Panc1 (cell line): Measurements from ENCODE around the gene AP3D1. TPM values are rescaled to one million over a fixed set of nuclear protein-coding genes. Genes with fewer than 3 reads are reported as not detected.

Experiments used
- ATAC-seq: fragments of 200-7000 bp; cut with Tn5 transposase; 2 replicates; pipeline ENCODE4 v1.9.1; 2020; ENCODE audit warnings: mild to moderate bottlenecking, moderate library complexity
- BruUV-seq: library from RNA; stranded (reverse); fragments of 400-500 nt; replicated peaks from 2 replicates; lab custom pipeline; 2021; lab: Mats Ljungman, UMichigan
- CTCF ChIA-PET: fragments of 300-600 bp; sonication (Branson Sonifier 250); formaldehyde crosslinking; loops from one replicate; lab custom pipeline; 2022; ENCODE audit warnings: antibody characterized with exemption; lab: Charles Lee
- POLR2A ChIA-PET: fragments of 300-600 bp; sonication (Branson Sonifier 250); formaldehyde crosslinking; loops from one replicate; lab custom pipeline; 2022; ENCODE audit warnings: antibody characterized with exemption; lab: Charles Lee
- DNase-seq: peaks from one replicate; pipeline ENCODE4 v3.0.0-alpha.2; 2010; ENCODE audit warnings: low read depth, low spot score
- H3K27ac ChIP-seq: 2 replicates; pipeline ENCODE4 v1.5.1; 2011; ENCODE audit warnings: mild to moderate bottlenecking, low read length, inconsistent platforms
- H3K27me3 ChIP-seq: fragments of 200-500 bp; sonication (Bioruptor generic); 2 replicates; pipeline ENCODE4 v1.6.0; 2014; ENCODE audit warnings: low read length, inconsistent platforms; ENCODE audit not compliant: control insufficient read depth, insufficient read depth
- H3K36me3 ChIP-seq: fragments of 200-500 bp; sonication (Bioruptor generic); 2 replicates; pipeline ENCODE4 v1.5.1; 2014; ENCODE audit warnings: inconsistent platforms, mild to moderate bottlenecking, low read length, moderate library complexity; ENCODE audit not compliant: control insufficient read depth, insufficient read depth
- H3K4me1 ChIP-seq: 2 replicates; pipeline ENCODE4 v1.5.1; 2011; ENCODE audit warnings: inconsistent platforms, mild to moderate bottlenecking, low read length, moderate library complexity; ENCODE audit not compliant: control insufficient read depth, insufficient read depth
- H3K4me3 ChIP-seq, 2 experiments: 2 replicates each; pipeline ENCODE4 v1.5.1; 2011 to 2012; ENCODE audit warnings: low read depth in 2 of 2, low read length in 2 of 2, mild to moderate bottlenecking in 2 of 2, inconsistent platforms in 1 of 2, moderate library complexity in 1 of 2
- H3K9me3 ChIP-seq: fragments of 200-500 bp; sonication (Bioruptor generic); 2 replicates; pipeline ENCODE4 v1.5.1; 2014; ENCODE audit warnings: low read depth, mild to moderate bottlenecking, inconsistent platforms, low read length, moderate library complexity; ENCODE audit not compliant: control insufficient read depth, insufficient read depth
- CTCF ChIP-seq: fragments of 450-650 bp; IDR thresholded peaks from 2 replicates; pipeline ENCODE4 v1.5.1; 2017; ENCODE audit warnings: mild to moderate bottlenecking
- POLR2AphosphoS5 ChIP-seq: IDR thresholded peaks from 2 replicates; pipeline ENCODE4 v1.6.1; 2012; ENCODE audit warnings: mild to moderate bottlenecking, low read depth, low read length, moderate library complexity
- REST ChIP-seq, 2 experiments: IDR thresholded peaks; 2 replicates each; pipeline ENCODE4 v1.6.1; 2011 to 2012; ENCODE audit warnings: low read depth in 2 of 2, control low read depth in 1 of 2, low read length in 1 of 2, mild to moderate bottlenecking in 1 of 2, moderate library complexity in 1 of 2; ENCODE audit not compliant: insufficient read depth in 1 of 2
- SIN3A ChIP-seq: IDR thresholded peaks from 2 replicates; pipeline ENCODE4 v1.6.1; 2012; ENCODE audit warnings: low read depth, mild to moderate bottlenecking, low read length, moderate library complexity, borderline replicate concordance; ENCODE audit not compliant: insufficient read depth
- TCF7L2 ChIP-seq: IDR thresholded peaks from 2 replicates; pipeline ENCODE4 v1.6.1; 2011; ENCODE audit warnings: mild to moderate bottlenecking, low read depth, low read length, inconsistent platforms
- in situ Hi-C: cut with HindIII; loops from 2 replicates; pipeline ENCODE4 v1.10.0; 2016; ENCODE audit warnings: low sequenced_read_pairs, low pct_unique_long_range_greater_than_20kb
- intact Hi-C: fragments of 100-400 bp; cut with micrococcal nuclease; formaldehyde crosslinking; loops from one replicate; pipeline ENCODE4 v1.10.0; 2022; ENCODE audit not compliant: unreplicated experiment
- total RNA-seq: library from RNA; stranded (reverse); gene quantifications from one replicate; pipeline ENCODE4 v1.2.1, GENCODE V29; 2021; ENCODE audit not compliant: unreplicated experiment

AP3D1 gene
- total RNA-seq, 1 experiment from 2014 or later, result 167 TPM

- POLR2A ChIA-PET, result no interaction called here
- CTCF ChIA-PET, result interaction anchor here (0.6 kb wide), 1 partner anchor 42 kb away, joined by 4 read pairs; no protein-coding TSS in a partner anchor
- no peak for TF ChIP-seq SIN3A
- no peak for TF ChIP-seq TCF7L2
- no peak for TF ChIP-seq REST (IDR thresholded peaks at IDR 0.05; ENCODE audit: insufficient read depth in 1 of 2, low read depth in 2 of 2, low read length in 1 of 2)
- TF ChIP-seq POLR2AphosphoS5, result no peak
- TF ChIP-seq CTCF, result no peak
- H3K4me3 ChIP-seq, result no peak overlapping the region
- no peaks in the 10 kb centered on the region for H3K4me1 ChIP-seq
- H3K27me3 ChIP-seq, result no peaks in the 10 kb centered on the region
- intact Hi-C loops (no loop called here), in situ Hi-C loops (no loop called here)
- ATAC-seq, result no peak
- no TSS peak for BruUV-seq
- H3K36me3 ChIP-seq, result no peaks in the 10 kb centered on the region
- H3K27ac ChIP-seq, result no peak overlapping the region
- H3K9me3 ChIP-seq, result no peaks in the 10 kb centered on the region
- DNase-seq, result no peak
These were observed 48.7 kb upstream of the AP3D1 start for GRCh38 chr19:2199861-2200623.

- no peaks in the 10 kb centered on the region for H3K36me3 ChIP-seq
- CTCF ChIA-PET, result interaction anchor here (0.6 kb wide), 1 partner anchor 41 kb away, joined by 4 read pairs; no protein-coding TSS in a partner anchor
- no peaks in the 10 kb centered on the region for H3K9me3 ChIP-seq
These were observed 47.8 kb upstream of the AP3D1 start for GRCh38 chr19:2199215-2199614.

More at GRCh38 chr19:2199215-2199614, 47.8 kb upstream of the AP3D1 start:
- ATAC-seq, result peak; percentile 62
- Histone ChIP-seq H3K4me3 (no peak overlapping the region), H3K4me1 (no peaks in the 10 kb centered on the region), H3K27ac (no peak overlapping the region), H3K27me3 (no peaks in the 10 kb centered on the region)
- intact Hi-C loops, result no loop called here
- BruUV-seq, result no TSS peak
- POLR2A ChIA-PET, result no interaction called here
- in situ Hi-C loops, result no loop called here
- peak; percentile 58; the same call in 1 of the 2 replicates for TF ChIP-seq CTCF
- TF ChIP-seq SIN3A, result no peak
- DNase-seq, result no peak
